Medulla oblongata (tissue), 1 donor: ENCODE results near the gene YARS1.

Experiments
- DNase-seq: peaks from one replicate; pipeline ENCODE4 v3.0.0-alpha.2; 2015; ENCODE audit errors: extremely low spot score

YARS1 gene

GRCh38 chr1:32765570-32766327 lies 51.4 kb downstream of the YARS1 start:
- DNase-seq: no peak

GRCh38 chr1:32764826-32765569 lies 52.2 kb downstream of the YARS1 start:
- DNase-seq: no peak

GRCh38 chr1:32763221-32763620 lies 53.9 kb downstream of the YARS1 start:
- no peak for DNase-seq

GRCh38 chr1:32761936-32762335 lies 55.2 kb downstream of the YARS1 start:
- DNase-seq: no peak

GRCh38 chr1:32761253-32761877 lies 55.8 kb downstream of the YARS1 start:
- no peak for DNase-seq

- no peak for DNase-seq
These were observed 57.0 kb downstream of the YARS1 start for GRCh38 chr1:32759997-32760623.

GRCh38 chr1:32759521-32759981 lies 57.6 kb downstream of the YARS1 start:
- no peak for DNase-seq

GRCh38 chr1:32758795-32759430 lies 58.2 kb downstream of the YARS1 start:
- no peak for DNase-seq

GRCh38 chr1:32758177-32758794 lies 58.9 kb downstream of the YARS1 start:
- DNase-seq: no peak

GRCh38 chr1:32757213-32757895 lies 59.8 kb downstream of the YARS1 start:
- DNase-seq: no peak

- DNase-seq: no peak
These were observed 61.4 kb downstream of the YARS1 start for GRCh38 chr1:32755810-32756159.

- DNase-seq: no peak
These were observed 61.9 kb downstream of the YARS1 start for GRCh38 chr1:32755098-32755809.

GRCh38 chr1:32754317-32755097 lies 62.7 kb downstream of the YARS1 start:
- DNase-seq: no peak

GRCh38 chr1:32753532-32754316 lies 63.4 kb downstream of the YARS1 start:
- DNase-seq: peak; percentile 74

- DNase-seq: no peak
These were observed 67.4 kb downstream of the YARS1 start for GRCh38 chr1:32749771-32750170.

- DNase-seq: no peak
These were observed 67.8 kb downstream of the YARS1 start for GRCh38 chr1:32749332-32749731.

- no peak for DNase-seq
These were observed 68.2 kb downstream of the YARS1 start for GRCh38 chr1:32748926-32749325.

GRCh38 chr1:32748348-32748747 lies 68.8 kb downstream of the YARS1 start:
- DNase-seq: no peak
